NB4 (cell line): ENCODE data around the gene SLC35E4.

Experiments
- MYC ChIP-seq: IDR thresholded peaks from 2 replicates; pipeline ENCODE4 v1.6.1; 2011; ENCODE audit warnings: low read depth, low read length
- POLR2A ChIP-seq: IDR thresholded peaks from 2 replicates; pipeline ENCODE4 v1.6.1; 2011; ENCODE audit warnings: mild to moderate bottlenecking; ENCODE audit not compliant: insufficient read length; ENCODE audit errors: extremely low read depth
- TF ChIP-seq, protein P1 (sequence below): IDR thresholded peaks from one replicate; pipeline ENCODE4 v1.5.1; 2012; ENCODE audit warnings: low read depth, low read length

GRCh38 chr22:30640361-30640760 is 4.8 kb downstream of the SLC35E4 start:
- TF ChIP-seq, protein P1, sequence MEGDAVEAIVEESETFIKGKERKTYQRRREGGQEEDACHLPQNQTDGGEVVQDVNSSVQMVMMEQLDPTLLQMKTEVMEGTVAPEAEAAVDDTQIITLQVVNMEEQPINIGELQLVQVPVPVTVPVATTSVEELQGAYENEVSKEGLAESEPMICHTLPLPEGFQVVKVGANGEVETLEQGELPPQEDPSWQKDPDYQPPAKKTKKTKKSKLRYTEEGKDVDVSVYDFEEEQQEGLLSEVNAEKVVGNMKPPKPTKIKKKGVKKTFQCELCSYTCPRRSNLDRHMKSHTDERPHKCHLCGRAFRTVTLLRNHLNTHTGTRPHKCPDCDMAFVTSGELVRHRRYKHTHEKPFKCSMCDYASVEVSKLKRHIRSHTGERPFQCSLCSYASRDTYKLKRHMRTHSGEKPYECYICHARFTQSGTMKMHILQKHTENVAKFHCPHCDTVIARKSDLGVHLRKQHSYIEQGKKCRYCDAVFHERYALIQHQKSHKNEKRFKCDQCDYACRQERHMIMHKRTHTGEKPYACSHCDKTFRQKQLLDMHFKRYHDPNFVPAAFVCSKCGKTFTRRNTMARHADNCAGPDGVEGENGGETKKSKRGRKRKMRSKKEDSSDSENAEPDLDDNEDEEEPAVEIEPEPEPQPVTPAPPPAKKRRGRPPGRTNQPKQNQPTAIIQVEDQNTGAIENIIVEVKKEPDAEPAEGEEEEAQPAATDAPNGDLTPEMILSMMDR: no peak
- TF ChIP-seq POLR2A (no peak), MYC (no peak)
